ENCODE data around the gene MALL. TPM values are rescaled to one million over a fixed set of nuclear protein-coding genes. Genes with fewer than 3 reads are reported as not detected.

Gene MALL
- total and polyA plus RNA-seq, 2 of the 8 experiments (the other 6 are each of a cell fraction or from before 2014, with no cell fraction given): 3.9 to 8.0 TPM

DNA sequence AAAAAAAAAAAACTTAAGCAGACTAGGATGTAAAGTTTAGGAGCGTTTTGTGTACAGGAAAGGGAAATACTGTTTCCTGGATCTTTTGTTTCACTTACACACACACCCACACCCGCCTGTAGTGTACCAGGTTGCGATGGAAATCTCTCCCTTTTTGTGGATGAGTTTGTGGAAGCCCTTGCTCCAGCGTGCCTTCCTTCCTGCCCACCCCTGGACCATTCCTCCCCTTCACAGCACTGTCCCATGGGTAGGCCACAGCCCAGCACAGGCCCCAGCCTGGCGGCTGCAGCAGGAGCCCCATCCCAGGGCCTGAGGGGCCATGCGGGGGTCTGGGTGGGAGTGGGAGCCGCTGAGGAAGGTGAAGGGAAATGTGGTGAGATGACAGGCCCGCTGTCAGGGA lies 15.1 kb downstream of the MALL start:
- H3K27me3 ChIP-seq (replicated peaks in 1 of 4; ENCODE audit: control insufficient read depth in 3 of 4, extremely low read depth in 1 of 4, insufficient read depth in 3 of 4, low read length in 3 of 4): no peaks in the 10 kb centered on the region
- no peak overlapping the region for H4K5ac ChIP-seq (ENCODE audit: insufficient read length, low read depth, low read length)
- H3K9me3 ChIP-seq (ENCODE audit: insufficient read depth in 2 of 2, low read depth in 1 of 2, low read length in 1 of 2): no peaks in the 10 kb centered on the region
- H4K91ac ChIP-seq (replicated peaks; ENCODE audit: insufficient read length, low read length): no peak overlapping the region
- no peak overlapping the region for H3K4me3 ChIP-seq (ENCODE audit: extremely low read depth in 1 of 4, insufficient read depth in 2 of 4, low read depth in 3 of 4, low read length in 4 of 4)
- H3K79me2 ChIP-seq (ENCODE audit: control insufficient read depth in 1 of 2, insufficient read depth in 2 of 2, low read length in 2 of 2): no peaks in the 10 kb centered on the region
- DNase-seq (ENCODE audit: low read depth in 1 of 2, low spot score in 2 of 2) (no peak), FAIRE-seq (no peak)
- H4K20me1 ChIP-seq (replicated peaks in 1 of 2; ENCODE audit: control insufficient read depth in 1 of 2, insufficient read depth in 2 of 2, low read length in 2 of 2): no peaks in the 10 kb centered on the region
- H3K56ac ChIP-seq (replicated peaks; ENCODE audit: insufficient read length, low read depth, low read length): no peak overlapping the region
- no peak overlapping the region for H2AK5ac ChIP-seq (ENCODE audit: low read depth, low read length)
- no peak overlapping the region for H3K18ac ChIP-seq (ENCODE audit: extremely low read depth, low read length)
- ChIA-PET CTCF (ENCODE audit: partially characterized antibody) (interaction anchor here (1.5 kb wide), 1 partner anchor 8 kb away, joined by 3 read pairs; no protein-coding TSS in a partner anchor), POLR2A (ENCODE audit: partially characterized antibody) (no interaction called here)
- H3K4ac ChIP-seq (replicated peaks; ENCODE audit: insufficient read length, low read depth, low read length): no peak overlapping the region
- H3K9ac ChIP-seq (replicated peaks in 1 of 4; ENCODE audit: extremely low read depth in 1 of 4, low read depth in 3 of 4, low read length in 3 of 4): no peak overlapping the region
- H3K23me2 ChIP-seq (ENCODE audit: low read depth, low read length): no peaks in the 10 kb centered on the region
- no peak overlapping the region for H2BK20ac ChIP-seq (ENCODE audit: low read length)
- 86% methylated on average over 4 of the region's 8 CpGs; no CpG with 5 or more reads in 1 of the 2 experiments for WGBS, 2 experiments (ENCODE audit: extremely low coverage in 1 of 2, insufficient coverage in 1 of 2, insufficient read length in 1 of 2, insufficient replicate concordance in 2 of 2, low coverage in 1 of 2, low lambda C conversion rate in 2 of 2, missing lambda C conversion rate in 1 of 2)
- H2BK15ac ChIP-seq (ENCODE audit: low read length): no peak overlapping the region
- H2BK120ac ChIP-seq (replicated peaks; ENCODE audit: low read depth, low read length): no peak overlapping the region
- H3K27ac ChIP-seq (ENCODE audit: low read depth, low read length): no peak overlapping the region
- no peaks in the 10 kb centered on the region; a peak in 2 of 7 replicates for H3K4me1 ChIP-seq (replicated peaks in 1 of 4; ENCODE audit: control insufficient read depth in 3 of 4, insufficient read depth in 4 of 4, low read length in 3 of 4)
- no peak overlapping the region for H4K8ac ChIP-seq (ENCODE audit: extremely low read depth, insufficient read depth, low read length)
- H2BK5ac ChIP-seq (ENCODE audit: low read depth, low read length): no peak overlapping the region
- H3K36me3 ChIP-seq (ENCODE audit: control insufficient read depth in 2 of 4, insufficient read depth in 4 of 4, low read length in 3 of 4): no peaks in the 10 kb centered on the region
- H3K4me2 ChIP-seq (ENCODE audit: insufficient read depth in 1 of 2, low read depth in 2 of 2, low read length in 2 of 2): no peak overlapping the region
- H3K14ac ChIP-seq (ENCODE audit: insufficient read length): no peak overlapping the region
- no peak overlapping the region for H2AFZ ChIP-seq (ENCODE audit: low read length)
- no peak overlapping the region for H3K23ac ChIP-seq (ENCODE audit: insufficient read length)
- H2BK12ac ChIP-seq (ENCODE audit: low read depth, low read length): no peak overlapping the region
- H3K79me1 ChIP-seq (ENCODE audit: low read depth, low read length): no peaks in the 10 kb centered on the region
- TF ChIP-seq ZNF274 (IDR thresholded peaks at IDR 0.05; ENCODE audit: borderline replicate concordance, extremely low read depth, low read length): no peak
- TF ChIP-seq, protein P1, sequence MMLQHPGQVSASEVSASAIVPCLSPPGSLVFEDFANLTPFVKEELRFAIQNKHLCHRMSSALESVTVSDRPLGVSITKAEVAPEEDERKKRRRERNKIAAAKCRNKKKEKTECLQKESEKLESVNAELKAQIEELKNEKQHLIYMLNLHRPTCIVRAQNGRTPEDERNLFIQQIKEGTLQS (IDR thresholded peaks at IDR 0.05; ENCODE audit: insufficient read depth, low read depth, low read length): no peak
- TF ChIP-seq POLR2AphosphoS5 (IDR thresholded peaks at IDR 0.05; ENCODE audit: low read depth, low read length): no peak
- TF ChIP-seq SIN3A (conservative IDR thresholded peaks at IDR 0.05 in 1 of 2, IDR thresholded peaks at IDR 0.05 in 1 of 2; ENCODE audit: low read depth in 1 of 2, low read length in 2 of 2): no peak
- no peak for TF ChIP-seq SP1 (IDR thresholded peaks at IDR 0.05; ENCODE audit: low read depth, low read length)
- no peak for TF ChIP-seq FOSL1 (IDR thresholded peaks at IDR 0.05; ENCODE audit: insufficient read depth, low read depth, low read length)
- no peak for TF ChIP-seq CREB1 (IDR thresholded peaks at IDR 0.05)
- no peak for TF ChIP-seq TAF1 (IDR thresholded peaks at IDR 0.05; ENCODE audit: low read depth, low read length)
- TF ChIP-seq KDM1A (IDR thresholded peaks at IDR 0.05; ENCODE audit: borderline replicate concordance, low read length): no peak
- no peak for TF ChIP-seq CHD2 (IDR thresholded peaks at IDR 0.05; ENCODE audit: low read length)
- no peak for TF ChIP-seq HDAC6 (IDR thresholded peaks at IDR 0.05; ENCODE audit: low read depth, low read length)
- TF ChIP-seq, protein P2, sequence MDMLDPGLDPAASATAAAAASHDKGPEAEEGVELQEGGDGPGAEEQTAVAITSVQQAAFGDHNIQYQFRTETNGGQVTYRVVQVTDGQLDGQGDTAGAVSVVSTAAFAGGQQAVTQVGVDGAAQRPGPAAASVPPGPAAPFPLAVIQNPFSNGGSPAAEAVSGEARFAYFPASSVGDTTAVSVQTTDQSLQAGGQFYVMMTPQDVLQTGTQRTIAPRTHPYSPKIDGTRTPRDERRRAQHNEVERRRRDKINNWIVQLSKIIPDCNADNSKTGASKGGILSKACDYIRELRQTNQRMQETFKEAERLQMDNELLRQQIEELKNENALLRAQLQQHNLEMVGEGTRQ (IDR thresholded peaks at IDR 0.05; ENCODE audit: low read length): no peak
